Cardiac fibroblast (primary cell): ENCODE measurements around the gene CDH12.

Experiments
- DNase-seq, 2 donors: peaks; one replicate each; pipeline versions ENCODE4 v3.0.0 to v3.0.0-alpha.2; 2010; ENCODE audit warnings: low read depth in 2 of 2
- H3K4me3 ChIP-seq, 2 donors: replicated peaks in 1 of 2; 1 replicate in 1 of 2; 2 replicates in 1 of 2; pipeline ENCODE4 v1.5.1; 2011; ENCODE audit warnings: low read depth in 2 of 2, low read length in 2 of 2, mild to moderate bottlenecking in 2 of 2, moderate library complexity in 1 of 2
- TF ChIP-seq, protein P1 (sequence below): IDR thresholded peaks from one replicate; pipeline ENCODE4 v1.5.1; 2011; ENCODE audit warnings: low read depth, mild to moderate bottlenecking, low read length, inconsistent platforms

CDH12 gene

DNA sequence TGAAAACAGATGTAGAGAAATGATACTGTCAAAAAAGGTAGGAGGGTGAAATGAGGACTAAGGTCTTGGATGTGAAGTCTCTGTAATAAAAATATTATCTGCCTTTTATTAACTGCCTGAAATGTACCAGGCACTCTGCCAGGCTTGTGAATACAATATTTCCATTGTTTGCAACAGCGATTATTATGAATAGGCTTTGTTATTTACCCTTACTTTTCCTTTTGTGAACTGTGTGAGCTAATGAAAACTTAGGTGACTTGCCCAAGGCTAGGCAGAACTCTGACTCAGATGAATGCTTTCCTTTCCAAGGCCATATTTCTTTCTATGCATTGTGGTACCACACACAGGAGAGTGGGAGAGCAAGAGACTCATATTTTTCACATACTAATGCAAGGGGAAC is 204.1 kb downstream of the CDH12 start:
- H3K4me3 ChIP-seq: no peak overlapping the region
- peak; percentile 36 to 40 for DNase-seq
- TF ChIP-seq, protein P1, sequence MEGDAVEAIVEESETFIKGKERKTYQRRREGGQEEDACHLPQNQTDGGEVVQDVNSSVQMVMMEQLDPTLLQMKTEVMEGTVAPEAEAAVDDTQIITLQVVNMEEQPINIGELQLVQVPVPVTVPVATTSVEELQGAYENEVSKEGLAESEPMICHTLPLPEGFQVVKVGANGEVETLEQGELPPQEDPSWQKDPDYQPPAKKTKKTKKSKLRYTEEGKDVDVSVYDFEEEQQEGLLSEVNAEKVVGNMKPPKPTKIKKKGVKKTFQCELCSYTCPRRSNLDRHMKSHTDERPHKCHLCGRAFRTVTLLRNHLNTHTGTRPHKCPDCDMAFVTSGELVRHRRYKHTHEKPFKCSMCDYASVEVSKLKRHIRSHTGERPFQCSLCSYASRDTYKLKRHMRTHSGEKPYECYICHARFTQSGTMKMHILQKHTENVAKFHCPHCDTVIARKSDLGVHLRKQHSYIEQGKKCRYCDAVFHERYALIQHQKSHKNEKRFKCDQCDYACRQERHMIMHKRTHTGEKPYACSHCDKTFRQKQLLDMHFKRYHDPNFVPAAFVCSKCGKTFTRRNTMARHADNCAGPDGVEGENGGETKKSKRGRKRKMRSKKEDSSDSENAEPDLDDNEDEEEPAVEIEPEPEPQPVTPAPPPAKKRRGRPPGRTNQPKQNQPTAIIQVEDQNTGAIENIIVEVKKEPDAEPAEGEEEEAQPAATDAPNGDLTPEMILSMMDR: no peak

- H3K4me3 ChIP-seq: no peak overlapping the region
These were observed 208.3 kb downstream of the CDH12 start for GRCh38 chr5:22644859-22645258.

GRCh38 chr5:22643356-22643755 is 209.8 kb downstream of the CDH12 start:
- TF ChIP-seq, protein P1: no peak
- no peak overlapping the region for H3K4me3 ChIP-seq
- no peak for DNase-seq

More at GRCh38 chr5:22644859-22645258, 208.3 kb downstream of the CDH12 start:
- no peak for DNase-seq
- TF ChIP-seq, protein P1: no peak

DNA sequence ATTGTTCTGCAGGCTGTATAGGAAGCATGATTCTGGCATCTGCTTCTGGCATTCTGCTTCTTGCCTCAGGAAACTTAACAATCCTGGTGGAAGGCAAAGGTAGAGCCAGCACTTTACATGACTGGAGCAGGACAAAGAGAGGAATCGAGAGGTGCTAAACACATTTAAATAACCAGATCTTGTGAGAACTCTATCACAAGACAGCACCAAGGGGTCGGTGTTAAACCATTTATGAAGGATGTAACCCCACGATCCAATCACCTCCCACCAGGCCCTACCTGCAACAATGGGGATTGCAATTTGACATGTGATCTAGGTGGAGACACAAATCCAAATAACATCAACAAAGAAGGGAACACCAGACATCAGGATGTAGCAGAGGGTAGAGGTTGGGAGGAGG is 221.5 kb downstream of the CDH12 start:
- TF ChIP-seq, protein P1: no peak

GRCh38 chr5:22627029-22627428 is 226.1 kb downstream of the CDH12 start:
- DNase-seq: no peak
- no peak overlapping the region for H3K4me3 ChIP-seq
- TF ChIP-seq, protein P1: no peak

More for the DNA sequence above, 221.5 kb downstream of the CDH12 start:
- H3K4me3 ChIP-seq: no peak overlapping the region
- no peak for DNase-seq

DNA sequence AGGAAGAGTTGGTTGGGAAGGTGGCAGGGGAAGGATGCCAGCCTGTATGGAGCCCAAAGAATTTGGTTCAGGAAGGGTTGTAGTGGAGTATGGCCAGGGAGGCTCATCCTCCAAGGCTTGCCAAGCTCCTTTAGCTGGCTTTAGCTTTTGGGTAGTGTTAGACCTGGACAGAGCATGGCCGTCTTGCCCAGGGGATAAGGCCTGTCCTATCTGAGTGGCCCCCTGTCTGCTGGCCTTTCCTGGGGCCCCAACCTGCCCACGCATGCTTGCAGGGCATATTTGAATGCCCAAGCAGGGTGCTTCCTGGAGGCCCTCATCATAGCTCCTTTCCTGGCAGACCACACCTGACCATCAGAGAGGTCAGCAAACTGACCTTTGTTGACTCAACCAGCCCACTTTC is 227.7 kb downstream of the CDH12 start:
- no peak overlapping the region for H3K4me3 ChIP-seq
- TF ChIP-seq, protein P1: no peak
- DNase-seq: no peak

GRCh38 chr5:22621084-22621483 is 232.1 kb downstream of the CDH12 start:
- no peak overlapping the region for H3K4me3 ChIP-seq
- TF ChIP-seq, protein P1: no peak
- DNase-seq: no peak
